ENCODE measurements around the gene SLC35F1. TPM values are rescaled to one million over a fixed set of nuclear protein-coding genes. Genes with fewer than 3 reads are reported as not detected.
A peak's percentile ranks its signal among the peaks of the same experiment; 100 is the strongest.

SLC35F1 gene
- total RNA-seq, 2 donors from 2014 or later = 0.81 to 1.6 TPM

DNA sequence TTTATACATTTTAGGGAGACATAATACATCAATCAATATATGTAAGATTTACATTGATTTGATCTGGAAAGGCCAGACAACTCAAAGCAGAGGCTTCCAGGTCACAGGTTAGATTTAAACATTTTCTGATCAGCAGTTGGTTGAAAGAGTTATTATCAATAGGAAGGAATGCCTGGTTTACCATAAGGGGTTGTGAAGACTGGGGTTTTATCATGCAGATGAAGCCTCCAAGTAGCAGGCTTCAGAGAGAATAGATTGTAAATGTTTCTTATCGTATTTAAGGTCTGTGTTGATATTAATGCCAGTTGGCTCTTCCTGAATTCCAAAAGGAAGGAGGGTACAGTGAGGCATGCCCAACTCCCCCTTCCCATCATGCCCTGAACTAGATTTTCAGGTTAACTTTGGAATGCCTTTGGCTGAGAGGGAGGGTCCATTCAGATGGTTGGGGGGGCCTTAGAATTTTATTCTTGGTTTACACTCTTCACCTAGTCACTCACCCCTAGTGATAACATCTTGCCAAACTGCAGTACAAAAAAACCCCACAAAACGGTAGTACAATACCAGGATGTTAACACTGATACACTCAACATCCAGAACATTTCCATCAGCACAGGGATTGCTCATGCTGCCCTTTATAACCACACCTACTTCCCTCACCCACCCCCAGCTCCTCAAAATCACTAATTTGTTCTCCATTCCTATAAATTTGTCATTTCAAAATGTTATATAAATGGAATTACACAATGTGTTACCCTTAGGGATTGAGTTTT is 381.5 kb downstream of the SLC35F1 start:
- ATAC-seq = peak in 1 of 2 donors; percentile 40

DNA sequence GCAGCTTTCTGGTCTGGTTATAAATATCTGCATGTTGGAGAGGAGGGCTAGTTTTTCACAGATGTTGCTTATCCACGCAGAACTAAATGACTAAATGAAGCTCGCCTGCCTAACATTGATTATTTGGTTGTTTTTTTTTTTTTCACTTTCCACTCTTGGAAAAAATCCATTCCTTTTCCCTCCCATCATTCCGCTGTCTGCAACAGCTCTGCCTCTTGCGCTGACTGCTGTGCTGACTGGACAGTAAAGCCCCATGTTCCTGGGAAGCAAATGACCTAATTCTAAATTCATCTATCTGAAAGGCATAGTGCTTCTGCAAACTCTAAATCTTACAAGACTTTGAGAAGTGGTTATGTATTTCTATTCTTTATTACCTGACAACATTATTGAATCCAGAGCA is 385.5 kb downstream of the SLC35F1 start:
- intact Hi-C loops (cut with DNase I) = no loop called here
- ATAC-seq = no peak
- no peak for DNase-seq

More for the DNA sequence above, 381.5 kb downstream of the SLC35F1 start:
- no peak for DNase-seq
- intact Hi-C loops (cut with DNase I) = loop anchor here (2.0 to 10.0 kb wide), 4 partner anchors 174 to 296 kb away; no protein-coding TSS in a partner anchor

DNA sequence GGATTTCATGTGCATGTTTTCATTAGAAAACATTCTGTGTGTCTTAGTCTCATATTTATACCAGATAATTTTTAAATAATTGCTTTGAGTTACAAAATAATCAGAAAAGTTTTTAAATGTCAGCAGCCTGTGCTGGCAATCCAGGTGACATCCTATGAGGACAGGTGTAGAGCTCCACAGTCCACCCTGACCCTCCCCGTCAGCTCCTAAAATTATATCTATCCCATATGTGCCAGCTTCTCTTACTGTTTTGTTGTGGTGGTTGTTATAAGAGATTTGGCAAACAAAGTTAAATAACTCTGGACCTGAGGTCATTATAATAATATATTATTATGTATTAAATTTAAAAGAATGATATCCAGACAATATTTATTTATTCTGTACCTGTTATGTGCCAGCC is 387.8 kb downstream of the SLC35F1 start:
- ATAC-seq (no peak), DNase-seq (no peak)
- intact Hi-C loops (cut with DNase I) = no loop called here

DNA sequence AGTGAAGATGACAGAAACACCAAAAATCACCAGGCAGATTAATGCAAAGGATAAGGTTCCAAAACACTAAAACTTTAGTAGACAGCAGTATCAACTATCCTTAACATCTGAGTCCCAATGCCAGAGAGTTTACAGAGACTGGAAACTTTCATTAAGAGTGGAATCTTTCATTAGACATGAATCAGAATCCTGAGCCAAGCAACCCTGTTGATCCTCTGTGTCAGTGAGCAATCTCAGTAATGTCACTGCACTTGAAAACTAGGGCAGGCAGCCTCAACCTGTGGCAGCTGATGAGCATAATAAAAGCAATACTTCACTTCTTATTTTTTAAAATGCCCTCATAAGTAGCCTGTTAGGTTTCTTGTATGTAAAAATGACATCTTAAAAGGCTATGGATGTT is 388.3 kb downstream of the SLC35F1 start:
- ATAC-seq (peak; percentile 63 to 86), DNase-seq (no peak)
- intact Hi-C loops (cut with DNase I) = no loop called here

DNA sequence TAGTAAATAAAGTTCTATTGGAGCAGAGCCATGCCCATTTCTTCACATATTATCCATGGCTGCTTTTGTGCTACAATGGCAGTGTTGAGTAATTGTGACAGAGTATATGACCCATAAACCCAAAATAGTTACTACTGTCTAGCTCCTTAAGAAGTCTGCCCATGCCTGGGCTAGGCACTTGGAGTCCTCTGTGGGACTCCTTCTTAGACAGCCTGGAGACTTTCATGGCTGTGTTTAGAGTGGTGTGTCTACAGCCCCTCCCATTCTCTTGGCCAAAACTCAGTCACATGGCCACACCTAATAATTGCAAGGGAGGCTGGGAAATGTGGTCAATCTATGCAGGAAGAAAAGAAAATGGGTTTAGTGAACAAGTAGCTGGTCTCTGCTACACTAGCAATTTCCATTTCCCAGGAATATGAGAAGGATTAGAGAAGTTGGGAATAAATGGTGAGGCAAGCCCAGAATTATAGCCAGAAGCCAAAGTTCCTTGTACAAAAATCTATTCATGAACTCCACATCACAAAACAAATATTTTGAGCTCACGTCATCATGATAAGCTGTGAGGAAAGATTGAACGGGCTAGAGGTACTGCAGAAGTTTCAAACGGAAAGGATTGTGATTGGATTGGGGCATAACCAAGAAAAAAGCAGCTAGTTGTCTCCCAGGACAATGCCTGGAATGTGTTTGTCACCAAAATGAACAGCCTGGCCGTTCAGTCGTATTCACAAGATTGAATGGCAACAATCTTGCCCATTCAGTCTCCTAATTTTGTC is 389.3 kb downstream of the SLC35F1 start:
- ATAC-seq (peak; percentile 48 to 60), DNase-seq (no peak)
- intact Hi-C loops (cut with DNase I) = no loop called here

DNA sequence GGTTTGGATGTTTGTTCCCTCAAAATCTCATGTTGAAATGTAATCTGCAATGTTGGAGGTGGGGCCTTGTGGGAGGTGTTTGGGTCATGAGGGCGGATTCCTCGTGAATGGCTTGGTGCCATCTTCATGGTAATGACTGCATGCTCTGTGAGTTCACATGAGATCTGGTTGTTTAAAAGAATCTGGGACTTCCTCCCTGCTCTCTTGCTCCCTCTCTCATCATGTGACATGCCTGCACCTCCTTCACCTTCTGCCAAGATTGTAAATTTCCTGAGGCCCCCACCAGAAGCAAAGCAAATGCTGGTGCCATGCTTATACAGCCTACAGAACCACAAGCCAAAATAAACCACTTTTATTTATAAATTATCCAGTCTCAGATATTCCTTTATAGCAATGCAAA is 390.8 kb downstream of the SLC35F1 start:
- intact Hi-C loops (cut with DNase I) = no loop called here
- ATAC-seq = no peak

DNA sequence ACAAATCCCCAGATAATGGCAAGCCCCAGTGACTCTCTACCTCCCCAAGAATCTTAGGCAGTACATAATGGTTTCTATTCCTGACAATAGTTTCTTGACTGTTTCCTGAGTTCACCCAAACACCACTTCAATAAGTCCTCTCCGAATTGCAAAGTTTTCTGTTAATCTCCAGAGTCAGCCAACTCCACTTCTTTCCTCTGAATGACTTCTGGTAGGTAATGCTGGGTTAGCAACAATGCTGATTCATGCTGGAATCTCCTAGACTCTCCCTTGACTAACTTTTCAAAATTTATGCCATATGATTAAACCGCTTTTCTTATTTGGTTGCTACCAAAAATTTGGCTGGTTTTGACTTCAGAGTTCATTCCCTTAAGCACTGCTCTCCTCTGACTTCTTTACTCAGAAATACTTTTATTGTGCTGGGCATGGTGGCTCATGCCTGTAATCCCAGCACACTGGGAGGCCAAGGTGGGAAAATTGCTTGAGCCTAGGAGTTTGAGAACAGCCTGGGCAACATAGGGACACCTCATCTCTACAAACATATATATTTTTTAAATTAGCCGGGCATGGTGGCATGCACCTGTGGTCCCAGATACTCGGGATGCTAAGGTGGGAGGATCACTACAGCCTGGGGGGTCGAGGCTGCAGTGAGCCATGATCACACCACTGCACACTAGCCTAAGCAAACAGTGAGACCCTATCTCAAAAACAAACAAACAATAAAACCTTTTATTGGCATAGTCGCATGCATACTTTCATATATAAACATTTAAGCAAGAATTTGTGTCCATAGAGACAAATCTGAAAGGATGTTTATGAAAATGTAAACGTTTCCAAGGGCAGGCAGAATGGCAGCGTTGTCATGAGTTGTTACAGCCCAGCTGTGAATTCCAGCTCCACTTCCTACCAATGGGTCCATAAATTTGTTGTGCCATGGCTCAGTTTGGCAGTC is 391.7 kb downstream of the SLC35F1 start:
- DNase-seq (no peak), ATAC-seq (no peak)
- intact Hi-C loops (cut with DNase I) = no loop called here

More for the DNA sequence above, 390.8 kb downstream of the SLC35F1 start:
- no peak for DNase-seq

DNA sequence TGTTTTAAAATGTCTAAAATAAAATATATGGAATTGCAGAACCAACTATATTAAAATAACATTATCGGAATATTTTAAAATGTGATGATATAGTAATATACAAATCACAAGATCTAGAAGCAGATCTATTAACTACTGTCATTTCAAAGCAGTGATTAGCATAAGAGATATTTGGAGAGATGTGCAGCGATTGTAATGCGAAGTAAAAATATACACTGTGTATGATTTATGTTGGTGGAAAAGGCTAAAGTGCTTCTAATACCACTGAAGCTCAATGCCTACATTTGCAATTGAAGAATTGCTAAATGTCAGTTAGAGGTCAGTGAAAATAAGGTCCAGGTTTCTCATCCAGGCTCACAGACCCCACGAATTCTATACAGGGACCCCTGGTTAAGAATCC is 392.4 kb downstream of the SLC35F1 start:
- intact Hi-C loops (cut with DNase I) = no loop called here
- DNase-seq (no peak), ATAC-seq (no peak)

DNA sequence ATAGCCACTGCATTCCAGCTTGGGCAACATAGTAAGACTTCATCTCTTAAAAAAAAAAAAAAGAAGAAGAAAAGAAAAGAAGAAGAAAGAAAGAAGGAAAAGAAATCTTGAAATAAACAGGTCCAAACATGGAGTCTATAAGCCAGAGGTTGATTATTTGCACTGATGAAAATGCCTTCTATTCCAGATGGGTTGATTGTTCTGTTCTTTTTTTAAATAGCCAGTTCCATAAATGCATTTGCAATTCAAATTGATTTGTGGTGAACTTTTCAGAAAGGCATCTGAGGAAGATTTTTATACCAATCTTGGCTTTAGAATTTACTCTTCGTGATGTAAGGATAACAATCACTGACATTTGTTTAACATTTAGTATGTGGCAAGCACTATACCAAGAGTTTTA is 397.3 kb downstream of the SLC35F1 start:
- DNase-seq (no peak), ATAC-seq (no peak)
- intact Hi-C loops (cut with DNase I) = no loop called here

DNA sequence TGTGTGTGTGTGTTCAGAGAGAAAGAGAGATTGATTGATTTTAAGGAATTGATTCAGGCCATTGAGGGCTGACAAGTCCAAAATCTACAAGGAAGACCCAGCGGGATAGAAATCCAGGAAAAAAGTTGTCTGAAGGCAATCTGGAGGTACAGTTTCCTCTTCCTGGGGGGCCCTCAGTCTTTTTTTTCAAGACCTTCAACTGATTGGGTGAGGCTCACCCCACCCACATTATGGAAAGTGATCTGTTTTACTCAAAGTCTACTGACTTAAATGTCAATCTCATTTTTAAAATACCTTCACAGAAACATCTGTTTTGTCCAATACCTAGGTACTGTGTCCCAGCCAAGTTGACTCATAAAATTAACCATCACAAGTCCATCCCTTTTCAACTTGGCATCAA is 398.0 kb downstream of the SLC35F1 start:
- DNase-seq (no peak), ATAC-seq (no peak)
- intact Hi-C loops (cut with DNase I) = loop anchor here in 1 of 2 donors (5.0 kb wide), 1 partner anchor 67 kb away; no protein-coding TSS in a partner anchor

DNA sequence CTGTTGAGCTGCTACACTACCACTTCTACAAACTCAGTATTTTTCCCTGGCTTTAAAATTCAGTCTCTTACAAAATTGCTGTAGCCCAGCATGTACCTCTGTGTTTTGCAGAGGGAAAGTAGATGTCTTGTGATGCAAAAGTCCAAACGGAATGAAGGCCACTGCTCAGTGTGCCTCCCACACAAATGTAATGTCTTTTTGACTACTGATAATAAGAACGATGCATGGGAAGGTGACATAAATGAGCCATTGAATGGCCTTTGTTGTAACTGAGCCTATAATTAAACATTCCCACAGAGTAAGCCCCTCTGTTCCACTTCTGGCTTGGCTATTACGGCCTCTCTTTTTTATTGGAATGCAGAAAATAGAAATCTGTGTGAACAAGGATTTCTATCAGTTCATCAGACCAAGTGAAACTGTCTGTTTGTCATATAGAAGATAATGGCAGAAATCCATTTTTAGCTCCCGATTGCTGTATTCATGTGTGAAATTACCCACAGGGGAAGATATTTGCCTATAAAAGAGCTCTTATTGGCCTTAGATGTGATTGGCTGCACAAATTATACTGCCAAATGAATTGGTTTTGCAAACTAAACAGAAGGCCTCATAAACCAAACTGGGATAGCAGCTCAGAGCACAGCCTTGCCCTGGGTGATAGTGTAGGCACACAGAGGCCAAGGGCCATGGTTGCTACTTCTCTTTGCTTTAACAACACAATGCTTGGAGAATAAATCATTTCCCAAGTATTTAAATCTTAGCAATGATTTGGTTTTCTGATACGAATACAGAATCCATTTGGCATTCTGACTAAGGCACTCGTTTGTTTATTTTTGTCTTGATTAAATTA is 399.6 kb downstream of the SLC35F1 start:
- no peak for DNase-seq
- intact Hi-C loops (cut with DNase I) = loop anchor here in 1 of 2 donors (5.0 kb wide), 1 partner anchor 66 kb away; no protein-coding TSS in a partner anchor
- ATAC-seq = no peak

DNA sequence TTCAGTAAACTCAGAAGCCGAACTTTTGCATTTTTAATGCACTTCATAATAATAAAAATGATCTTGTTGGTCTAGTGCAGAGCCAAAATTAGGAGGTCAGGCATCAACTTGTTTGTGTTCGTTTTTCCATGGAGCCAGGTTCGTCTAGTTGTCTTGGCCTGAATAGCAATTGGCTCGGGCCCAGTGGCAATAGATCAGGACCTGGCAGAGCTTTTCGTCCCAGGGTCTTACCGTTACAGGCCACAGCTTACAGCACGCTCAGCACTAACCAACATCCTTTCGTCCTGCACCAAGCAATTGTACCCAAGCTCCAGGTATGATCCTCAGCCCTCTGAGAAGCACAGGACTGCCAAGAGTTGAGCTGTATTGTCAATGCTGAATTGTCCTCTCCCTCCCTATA is 400.5 kb downstream of the SLC35F1 start:
- DNase-seq (peak; percentile 51), ATAC-seq (peak; percentile 38 to 60)
- intact Hi-C loops (cut with DNase I) = loop anchor here in 1 of 2 donors (5.0 kb wide), 1 partner anchor 65 kb away; no protein-coding TSS in a partner anchor

DNA sequence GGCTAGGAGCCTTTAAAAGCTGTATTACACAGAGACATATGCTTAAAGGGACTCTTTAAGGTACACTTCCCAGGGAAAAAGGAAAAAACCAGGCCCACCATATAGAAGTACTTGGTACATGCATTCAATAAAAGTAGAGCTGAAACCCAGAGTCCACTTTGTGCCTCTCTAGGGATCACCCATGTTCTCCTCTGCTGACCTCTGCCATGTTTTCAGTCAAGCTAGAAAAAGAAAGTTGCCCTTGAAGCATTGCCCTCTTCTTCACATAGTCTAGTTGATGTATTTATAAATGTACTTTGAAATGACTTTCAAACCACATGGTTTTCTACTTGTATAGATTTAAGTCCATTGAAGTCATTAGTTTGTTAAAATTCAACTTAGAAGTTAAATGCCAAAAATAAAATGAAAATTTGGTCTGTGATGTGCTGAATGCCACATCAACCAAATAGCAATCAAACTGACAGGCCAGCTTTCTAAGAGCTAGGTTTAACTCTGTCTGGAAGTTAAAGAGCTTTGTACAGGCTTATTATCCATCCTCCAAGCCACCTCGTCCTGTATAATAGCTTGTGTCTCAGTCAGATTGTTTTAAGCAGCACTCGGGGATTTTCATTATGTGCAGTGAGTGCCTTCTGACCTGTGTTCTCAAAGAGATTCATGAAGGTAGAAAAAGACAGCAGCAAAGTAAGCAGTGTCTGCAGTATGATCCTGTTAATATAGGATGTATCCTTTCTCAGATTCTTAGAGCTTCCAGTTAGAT is 402.5 kb downstream of the SLC35F1 start:
- intact Hi-C loops (cut with DNase I) = loop anchor here in 1 of 2 donors (5.0 kb wide), 1 partner anchor 63 kb away; no protein-coding TSS in a partner anchor
- DNase-seq (no peak), ATAC-seq (no peak)

DNA sequence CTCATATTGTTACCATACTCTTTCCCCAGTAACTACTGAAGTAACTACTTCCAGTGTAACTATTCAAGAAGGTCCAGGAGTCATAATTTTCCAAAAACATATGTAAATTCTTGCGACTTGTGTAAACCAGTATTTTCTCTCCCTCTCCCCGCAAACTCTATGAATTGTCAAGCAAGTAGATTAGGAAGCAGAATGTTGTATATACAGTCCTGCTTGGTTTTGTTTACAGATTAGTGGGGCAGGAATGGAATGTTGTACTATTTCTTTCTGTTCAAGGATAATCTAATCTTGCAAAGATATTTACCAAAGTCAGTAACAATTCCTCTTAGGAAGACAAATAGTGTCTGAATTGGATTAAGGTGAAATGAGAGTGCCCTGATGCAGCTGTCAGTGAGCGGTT is 406.1 kb downstream of the SLC35F1 start:
- ATAC-seq = no peak

DNA sequence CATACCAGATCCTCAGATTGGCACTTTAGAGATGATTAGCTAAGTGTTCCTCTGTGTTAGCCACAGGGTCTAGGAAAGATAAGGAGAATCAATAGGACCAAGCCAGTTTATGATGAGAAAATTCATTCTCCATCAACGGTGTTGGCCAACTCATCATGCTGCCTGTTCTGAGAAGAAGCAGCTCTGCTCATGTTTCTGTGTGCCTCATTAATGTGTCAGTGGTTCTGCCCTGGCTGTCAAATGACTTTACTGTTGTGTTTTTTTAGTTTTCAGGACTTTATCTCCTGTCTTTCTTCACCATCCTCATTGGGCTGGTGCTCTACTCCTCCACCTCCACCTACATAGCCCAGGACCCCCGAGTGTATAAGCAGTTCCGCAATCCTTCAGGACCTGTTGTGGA is 406.7 kb downstream of the SLC35F1 start:
- DNase-seq (no peak), ATAC-seq (no peak)
- intact Hi-C loops (cut with DNase I) = no loop called here

More for the DNA sequence above, 406.1 kb downstream of the SLC35F1 start:
- intact Hi-C loops (cut with DNase I) = no loop called here
- no peak for DNase-seq

DNA sequence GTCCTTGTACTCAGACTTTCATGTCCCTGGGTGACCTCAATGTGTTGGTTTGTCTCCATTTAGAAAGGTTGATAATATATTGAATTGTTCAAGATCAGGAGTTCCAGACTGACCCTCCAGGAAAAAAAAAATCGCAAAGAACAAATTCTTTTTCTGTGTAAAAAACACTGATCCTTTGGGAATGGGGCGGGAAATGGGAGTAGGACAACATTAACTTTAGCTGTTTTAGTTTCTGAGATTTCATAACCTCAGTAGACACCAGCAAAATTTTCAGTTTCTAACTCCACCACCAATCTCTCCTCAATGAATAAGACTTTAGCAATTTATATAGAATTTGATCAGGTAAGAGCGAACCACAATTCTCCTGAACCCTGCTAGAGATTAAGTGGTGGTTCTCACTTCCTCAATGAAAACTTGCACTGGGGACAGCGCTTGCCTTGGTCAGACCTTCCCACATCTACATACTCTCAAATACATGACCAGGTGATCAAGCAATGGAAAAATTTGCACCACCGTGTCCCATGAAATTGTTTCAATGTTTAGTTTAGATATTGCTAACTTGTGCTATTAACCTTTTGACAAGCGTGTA is 409.8 kb downstream of the SLC35F1 start:
- ATAC-seq (peak in 1 of 2 donors; percentile 19), DNase-seq (no peak)
- intact Hi-C loops (cut with DNase I) = no loop called here
